AG08396 (cell line): Measurements from ENCODE around the gene HCRTR1.
"Not testable (repeated sequence)": the region's sequence is repeated elsewhere in the genome, so short reads cannot be mapped to it uniquely, and the experiment has no call there.

Source experiments
- DNase-seq: peaks from one replicate; pipeline ENCODE4 v3.0.0; 2012; ENCODE audit warnings: low spot score, mixed read lengths

HCRTR1 gene

DNA sequence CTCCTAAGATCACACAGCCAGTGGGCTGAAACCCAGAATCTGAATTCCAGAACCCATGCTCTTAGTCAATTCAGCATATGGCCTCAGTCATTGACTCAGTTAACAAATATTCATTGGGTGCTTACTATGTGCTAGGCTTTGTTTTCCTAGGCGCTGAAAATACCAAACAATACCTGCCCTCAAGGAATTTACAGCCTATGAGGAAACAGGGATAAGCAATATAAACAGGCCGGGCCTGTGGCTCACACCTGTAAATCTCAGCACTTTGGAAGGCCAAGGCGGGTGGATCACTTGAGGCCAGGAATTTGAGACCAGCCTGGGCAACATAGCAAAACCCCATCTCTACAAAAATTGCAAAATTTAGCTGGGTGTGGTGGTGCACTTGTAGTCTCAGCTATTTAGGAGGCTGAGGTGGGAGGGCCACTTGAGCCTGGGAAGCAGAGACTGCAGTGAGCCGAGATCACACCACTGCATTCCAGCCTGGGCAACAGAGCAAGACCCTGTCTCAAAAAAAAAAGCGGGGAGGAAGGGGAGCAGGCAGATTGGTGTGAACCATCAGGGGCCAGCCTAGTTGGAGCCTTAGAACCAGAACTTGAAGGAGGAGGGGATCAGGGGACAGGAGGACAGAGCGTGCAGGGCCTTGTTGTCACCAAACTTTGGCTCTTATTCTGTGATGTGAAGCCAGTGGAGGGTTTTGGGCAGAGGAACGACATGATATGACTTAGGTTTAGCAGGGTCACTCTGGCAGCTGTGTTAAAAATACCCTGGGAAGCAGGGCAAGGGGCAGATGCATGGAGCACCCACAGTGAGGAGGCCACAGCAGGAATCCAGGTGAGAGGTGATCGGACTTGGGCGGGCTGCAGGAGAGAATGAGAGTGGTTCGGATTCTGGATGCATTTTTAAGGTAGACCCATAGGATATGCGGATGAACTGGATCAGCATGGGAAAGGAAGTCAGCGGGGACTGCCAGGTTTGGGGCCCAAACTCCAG is 35.4 kb upstream of the HCRTR1 start:
- no peak for DNase-seq

DNA sequence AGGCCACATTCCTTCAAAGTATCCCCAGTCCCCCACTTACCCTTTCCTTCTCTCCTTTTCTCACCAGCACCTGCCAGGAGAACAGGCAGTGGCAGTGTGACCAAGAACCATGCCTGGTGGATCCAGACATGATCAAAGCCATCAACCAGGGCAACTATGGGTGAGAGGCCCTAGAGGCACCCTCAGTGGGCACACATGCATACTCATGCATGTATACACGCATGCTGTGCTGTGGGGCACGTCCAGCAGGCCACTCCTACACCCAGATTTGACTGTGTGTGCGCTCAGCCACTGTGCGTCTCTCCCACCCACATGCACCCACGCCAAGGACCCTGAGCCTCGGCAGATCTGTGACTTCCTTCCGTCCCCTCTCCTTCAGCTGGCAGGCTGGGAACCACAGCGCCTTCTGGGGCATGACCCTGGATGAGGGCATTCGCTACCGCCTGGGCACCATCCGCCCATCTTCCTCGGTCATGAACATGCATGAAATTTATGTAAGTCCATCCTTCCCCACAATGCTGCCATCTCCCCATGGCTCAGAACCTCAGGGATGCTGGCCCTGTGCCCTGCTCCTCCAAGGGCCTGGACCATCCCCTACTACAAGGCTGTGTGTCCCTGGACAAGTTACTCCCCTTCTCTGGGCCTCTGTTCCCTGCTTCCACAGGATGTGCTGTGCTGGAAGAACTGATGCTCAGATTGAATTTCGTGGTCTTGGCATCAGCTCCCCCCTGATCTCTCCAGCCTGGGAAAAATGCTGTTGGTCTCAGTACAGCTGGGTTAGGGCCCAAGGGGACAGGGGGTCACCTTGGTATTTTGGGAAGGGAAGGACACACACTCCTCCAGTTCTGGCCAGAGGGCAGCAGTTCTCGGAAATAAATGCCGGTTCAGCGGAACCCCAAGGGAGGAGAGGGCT is 34.2 kb upstream of the HCRTR1 start:
- DNase-seq: no peak

DNA sequence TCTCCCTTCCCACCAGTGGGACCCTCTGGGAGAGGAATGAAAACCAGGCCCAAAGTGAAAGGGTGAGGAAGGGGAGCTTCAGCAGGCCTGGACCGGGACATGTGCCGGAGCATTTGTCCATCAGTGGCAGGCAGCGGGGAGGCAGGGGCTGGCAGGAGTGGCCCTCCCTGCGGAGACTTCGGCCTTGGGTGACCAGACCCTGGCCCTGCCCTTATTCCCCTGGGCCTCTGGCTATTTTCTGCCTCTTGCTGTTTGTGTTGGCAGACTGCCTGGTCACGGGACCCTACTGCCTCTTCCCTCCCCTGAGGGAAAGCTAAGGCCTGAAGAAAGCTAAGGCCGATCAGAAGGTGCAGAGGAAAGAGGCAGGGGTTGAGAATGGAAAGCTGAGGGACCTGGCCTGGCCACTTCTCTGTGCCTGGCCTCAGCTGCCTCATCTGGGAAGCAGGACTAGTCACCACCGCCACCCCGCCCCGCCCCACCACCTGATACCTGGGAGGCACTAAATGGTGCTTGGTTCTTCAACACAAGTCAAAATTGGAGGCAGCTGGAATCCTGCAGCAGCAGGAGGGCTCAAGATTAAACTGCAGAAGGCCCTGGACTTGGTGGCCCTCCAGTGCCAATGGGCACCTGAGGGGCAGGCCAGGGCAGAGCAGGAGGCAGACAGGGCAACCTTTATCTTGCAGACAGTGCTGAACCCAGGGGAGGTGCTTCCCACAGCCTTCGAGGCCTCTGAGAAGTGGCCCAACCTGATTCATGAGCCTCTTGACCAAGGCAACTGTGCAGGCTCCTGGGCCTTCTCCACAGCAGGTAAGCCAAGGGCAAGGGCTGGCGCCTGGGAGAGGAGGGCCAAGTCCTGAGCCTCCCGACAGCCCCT is 33.3 kb upstream of the HCRTR1 start:
- peak; percentile 57 for DNase-seq

DNA sequence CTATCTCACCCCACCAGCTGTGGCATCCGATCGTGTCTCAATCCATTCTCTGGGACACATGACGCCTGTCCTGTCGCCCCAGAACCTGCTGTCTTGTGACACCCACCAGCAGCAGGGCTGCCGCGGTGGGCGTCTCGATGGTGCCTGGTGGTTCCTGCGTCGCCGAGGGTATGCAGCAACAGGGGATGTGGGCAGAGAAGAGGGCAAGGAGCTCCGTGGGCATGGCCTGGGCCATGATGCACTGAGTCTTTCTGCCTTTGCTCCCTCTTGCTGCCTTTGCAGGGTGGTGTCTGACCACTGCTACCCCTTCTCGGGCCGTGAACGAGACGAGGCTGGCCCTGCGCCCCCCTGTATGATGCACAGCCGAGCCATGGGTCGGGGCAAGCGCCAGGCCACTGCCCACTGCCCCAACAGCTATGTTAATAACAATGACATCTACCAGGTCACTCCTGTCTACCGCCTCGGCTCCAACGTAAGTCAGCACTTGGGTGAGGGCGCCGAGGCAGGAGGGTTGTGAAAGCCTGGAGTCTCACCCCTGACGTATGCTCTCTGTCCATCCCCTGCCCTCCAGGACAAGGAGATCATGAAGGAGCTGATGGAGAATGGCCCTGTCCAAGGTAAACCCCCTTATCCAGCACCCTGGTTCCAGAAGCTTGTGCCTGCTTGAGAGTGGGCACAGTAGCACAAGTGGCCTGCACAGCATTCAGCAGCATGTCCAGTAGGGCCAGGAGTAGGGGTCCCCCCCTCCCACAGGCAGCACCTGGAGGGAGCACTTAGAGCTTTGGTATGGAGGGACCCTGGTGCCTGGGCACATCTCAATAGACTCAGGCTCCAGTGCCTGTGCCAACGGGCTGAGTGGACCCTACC is 32.4 kb upstream of the HCRTR1 start:
- no peak for DNase-seq

DNA sequence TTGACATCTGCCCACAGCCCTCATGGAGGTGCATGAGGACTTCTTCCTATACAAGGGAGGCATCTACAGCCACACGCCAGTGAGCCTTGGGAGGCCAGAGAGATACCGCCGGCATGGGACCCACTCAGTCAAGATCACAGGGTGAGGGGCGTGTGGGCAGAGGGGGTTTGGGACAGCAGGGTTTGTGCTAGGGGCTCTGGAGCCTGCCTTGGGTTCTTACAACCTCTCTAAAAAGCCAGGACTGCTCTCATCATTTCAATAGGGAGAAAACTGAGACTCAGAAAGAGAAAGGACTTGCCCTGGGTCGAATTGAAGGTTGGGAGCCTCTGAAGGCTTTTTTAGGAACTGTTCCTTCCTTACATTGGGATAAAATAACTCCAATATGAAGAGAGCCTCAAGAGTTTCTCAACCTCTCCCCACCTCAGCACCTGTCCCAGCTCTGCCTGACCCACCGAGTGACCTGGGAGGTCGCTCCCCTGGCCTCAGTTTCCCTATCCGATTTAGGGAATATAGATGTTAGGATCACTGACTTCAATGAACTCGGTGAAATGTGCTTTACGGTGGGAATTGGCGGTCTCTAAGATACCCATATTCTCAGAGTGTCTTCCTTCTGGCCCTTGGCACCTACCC is 31.6 kb upstream of the HCRTR1 start:
- DNase-seq: no peak

DNA sequence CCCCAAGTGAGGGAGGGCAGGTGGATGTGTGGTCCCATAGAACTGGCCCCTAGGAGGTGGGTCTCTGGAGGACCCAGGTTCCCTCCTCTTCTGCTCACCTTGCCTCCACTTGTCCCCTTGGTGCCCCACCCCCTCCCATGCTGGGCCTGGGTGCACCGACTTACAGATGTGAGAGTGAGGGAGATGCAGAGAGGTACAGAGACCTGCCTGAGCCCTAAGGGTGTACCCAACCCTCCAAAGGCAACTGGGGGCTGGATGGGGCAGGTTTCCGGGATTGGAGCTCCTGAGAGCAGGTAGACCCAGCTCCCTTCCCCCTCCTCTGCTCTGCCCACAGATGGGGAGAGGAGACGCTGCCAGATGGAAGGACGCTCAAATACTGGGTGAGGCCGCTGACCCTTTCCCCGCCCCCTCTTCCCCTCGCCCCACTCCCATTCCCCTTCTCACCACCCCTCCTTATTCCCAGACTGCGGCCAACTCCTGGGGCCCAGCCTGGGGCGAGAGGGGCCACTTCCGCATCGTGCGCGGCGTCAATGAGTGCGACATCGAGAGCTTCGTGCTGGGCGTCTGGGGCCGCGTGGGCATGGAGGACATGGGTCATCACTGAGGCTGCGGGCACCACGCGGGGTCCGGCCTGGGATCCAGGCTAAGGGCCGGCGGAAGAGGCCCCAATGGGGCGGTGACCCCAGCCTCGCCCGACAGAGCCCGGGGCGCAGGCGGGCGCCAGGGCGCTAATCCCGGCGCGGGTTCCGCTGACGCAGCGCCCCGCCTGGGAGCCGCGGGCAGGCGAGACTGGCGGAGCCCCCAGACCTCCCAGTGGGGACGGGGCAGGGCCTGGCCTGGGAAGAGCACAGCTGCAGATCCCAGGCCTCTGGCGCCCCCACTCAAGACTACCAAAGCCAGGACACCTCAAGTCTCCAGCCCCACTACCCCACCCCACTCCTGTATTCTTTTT is 30.8 kb upstream of the HCRTR1 start:
- no peak for DNase-seq

DNA sequence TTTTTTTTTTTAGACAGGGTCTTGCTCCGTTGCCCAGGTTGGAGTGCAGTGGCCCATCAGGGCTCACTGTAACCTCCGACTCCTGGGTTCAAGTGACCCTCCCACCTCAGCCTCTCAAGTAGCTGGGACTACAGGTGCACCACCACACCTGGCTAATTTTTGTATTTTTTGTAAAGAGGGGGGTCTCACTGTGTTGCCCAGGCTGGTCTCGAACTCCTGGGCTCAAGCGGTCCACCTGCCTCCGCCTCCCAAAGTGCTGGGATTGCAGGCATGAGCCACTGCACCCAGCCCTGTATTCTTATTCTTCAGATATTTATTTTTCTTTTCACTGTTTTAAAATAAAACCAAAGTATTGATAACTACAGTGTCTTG is 30.2 kb upstream of the HCRTR1 start:
- DNase-seq: not testable (repeated sequence)

DNA sequence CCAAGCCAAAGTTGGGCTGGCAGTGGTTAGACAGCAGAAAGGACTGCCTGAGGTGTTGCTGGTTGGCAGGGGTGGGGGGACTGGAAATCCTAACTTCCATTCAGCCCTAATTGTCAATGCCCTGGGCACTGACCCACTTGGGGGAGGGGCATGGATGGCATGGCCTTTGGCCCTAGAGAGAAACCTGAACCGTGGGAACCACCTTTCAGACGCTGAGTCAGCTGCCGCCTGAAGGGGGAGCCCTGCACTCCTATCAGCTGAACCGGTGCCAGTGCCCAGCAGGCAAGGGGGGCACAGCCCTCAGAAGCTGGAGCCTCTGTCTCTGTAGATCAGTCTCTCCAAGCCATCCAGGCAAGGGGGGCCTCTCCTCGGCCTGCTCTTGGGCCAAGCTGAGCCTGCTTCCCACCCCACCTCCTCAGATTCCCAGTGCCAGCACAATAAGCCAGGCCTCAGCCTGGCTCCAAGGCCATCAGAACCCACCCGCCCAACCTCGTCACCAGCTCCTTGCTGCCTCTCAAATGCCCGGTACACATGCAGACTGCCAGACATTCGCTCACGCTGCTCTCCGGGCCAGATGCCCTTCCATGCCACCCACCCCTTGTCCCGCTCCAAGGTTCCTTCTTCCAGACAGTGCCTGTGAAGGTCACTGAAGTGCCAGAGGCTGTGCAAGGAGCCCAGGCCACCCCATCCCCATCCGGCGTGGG is 29.6 kb upstream of the HCRTR1 start:
- peak; percentile 76 for DNase-seq

DNA sequence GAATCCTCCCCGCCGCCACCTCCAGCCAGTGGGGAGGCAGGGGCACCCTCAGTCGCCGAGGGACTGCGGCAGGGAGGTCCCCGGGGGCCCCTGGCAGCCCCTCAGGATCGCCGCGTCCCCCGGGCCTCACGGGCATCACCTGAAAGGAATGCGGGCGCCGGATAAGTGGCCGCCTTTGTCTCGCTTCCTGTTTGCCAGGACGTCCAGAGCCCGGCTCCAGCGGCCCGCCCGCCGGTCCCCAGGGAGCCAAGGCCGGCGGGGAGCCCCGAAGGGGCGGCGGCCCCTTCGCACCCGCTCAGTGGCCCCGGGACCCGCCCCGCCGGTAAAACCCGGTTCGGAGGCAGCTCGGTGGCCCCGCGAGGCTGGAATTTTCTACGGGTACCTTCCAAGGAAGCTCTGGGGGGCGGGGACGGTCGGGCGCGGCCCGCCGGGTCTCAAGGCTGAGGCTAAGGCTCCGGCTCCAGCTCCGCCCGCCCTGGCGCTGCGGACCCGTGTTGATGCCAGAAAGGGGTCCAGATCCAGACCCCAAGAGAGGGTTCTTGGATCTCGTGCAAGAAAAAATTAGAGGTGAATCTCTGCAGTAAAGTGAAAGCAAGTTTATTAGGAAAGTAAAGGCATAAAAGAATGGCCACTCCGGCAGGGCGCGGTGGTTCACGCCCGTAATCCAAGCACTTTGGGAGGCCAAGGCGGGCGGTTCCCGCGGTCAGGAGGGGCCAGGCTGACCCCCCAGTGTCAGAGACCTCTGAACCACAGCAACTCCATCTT is 28.6 kb upstream of the HCRTR1 start:
- DNase-seq: peak; percentile 50

DNA sequence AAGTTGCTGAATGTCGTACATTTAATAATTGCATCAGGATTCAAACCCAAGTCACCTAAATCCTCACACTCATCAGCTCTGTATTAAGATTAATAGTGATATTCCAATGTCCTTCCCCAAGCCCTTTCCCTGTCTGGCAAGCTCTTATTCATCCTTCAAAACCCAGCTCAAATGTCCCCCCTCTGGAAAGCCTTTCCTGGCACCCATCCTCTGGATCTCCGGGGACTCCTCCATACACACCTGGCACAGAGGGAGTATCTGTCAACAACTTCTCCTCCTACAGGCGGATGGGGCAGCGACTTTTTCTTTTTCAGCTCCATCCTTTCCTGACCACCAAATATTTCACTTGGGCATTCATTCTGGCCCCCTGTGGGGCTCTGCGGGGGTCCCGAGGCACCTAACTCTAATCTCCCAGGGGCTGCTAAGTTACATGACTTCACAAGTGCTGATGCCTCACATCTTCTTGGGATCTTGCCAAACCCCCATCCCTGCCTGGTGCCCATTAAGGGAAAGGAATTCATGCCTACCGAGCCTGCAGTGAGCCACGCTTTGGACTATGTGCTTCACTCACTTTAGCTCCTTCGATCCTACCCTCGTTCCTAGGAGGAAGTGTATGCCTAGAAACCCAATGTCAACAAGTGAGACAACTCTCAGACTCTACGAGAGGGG is 25.9 kb upstream of the HCRTR1 start:
- no peak for DNase-seq

DNA sequence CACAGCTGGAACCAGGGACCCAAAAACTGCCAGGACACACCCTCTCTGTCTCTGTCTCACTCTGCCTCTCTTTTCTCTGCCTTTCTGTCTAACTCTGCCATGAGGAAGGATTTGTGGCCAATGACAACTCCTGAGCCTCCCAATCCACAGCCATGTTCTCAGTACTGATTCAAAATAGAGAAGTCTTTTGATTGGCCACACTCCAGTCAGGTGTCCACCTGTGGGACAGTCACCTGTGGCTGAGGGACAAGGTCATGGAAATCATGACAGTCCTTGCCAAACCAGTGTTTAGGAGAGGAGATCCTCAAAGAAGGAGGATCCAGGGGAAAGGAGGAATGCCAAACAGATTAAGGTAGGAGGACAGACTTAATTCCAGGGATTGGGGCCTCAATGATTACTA is 25.4 kb upstream of the HCRTR1 start:
- no peak for DNase-seq

DNA sequence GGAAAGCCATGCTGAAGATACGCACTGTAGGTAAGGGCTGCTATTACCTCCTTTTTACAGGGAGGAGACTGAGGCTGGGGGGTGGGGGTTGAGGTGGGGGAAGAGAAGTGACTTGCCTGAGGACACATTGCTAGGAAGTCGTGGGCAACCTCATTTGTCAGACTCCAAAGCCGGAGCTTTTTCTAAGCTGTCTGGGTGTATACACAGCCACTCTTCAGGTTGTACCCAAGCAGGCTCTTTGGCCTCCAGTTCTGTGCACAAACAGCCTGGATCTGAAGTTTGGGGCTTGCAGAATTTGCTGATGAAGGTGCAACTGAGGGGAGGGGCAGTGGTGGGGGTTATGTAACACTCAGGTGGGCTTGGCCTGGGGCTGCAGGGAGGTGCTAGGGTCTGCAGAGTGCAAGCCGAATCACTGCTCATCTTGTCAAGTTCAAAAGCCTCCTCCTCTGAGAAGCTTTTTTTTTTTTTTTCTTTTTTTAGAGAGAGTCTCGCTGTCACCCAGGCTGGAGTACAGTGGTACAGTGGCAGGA is 24.3 kb upstream of the HCRTR1 start:
- no peak for DNase-seq

DNA sequence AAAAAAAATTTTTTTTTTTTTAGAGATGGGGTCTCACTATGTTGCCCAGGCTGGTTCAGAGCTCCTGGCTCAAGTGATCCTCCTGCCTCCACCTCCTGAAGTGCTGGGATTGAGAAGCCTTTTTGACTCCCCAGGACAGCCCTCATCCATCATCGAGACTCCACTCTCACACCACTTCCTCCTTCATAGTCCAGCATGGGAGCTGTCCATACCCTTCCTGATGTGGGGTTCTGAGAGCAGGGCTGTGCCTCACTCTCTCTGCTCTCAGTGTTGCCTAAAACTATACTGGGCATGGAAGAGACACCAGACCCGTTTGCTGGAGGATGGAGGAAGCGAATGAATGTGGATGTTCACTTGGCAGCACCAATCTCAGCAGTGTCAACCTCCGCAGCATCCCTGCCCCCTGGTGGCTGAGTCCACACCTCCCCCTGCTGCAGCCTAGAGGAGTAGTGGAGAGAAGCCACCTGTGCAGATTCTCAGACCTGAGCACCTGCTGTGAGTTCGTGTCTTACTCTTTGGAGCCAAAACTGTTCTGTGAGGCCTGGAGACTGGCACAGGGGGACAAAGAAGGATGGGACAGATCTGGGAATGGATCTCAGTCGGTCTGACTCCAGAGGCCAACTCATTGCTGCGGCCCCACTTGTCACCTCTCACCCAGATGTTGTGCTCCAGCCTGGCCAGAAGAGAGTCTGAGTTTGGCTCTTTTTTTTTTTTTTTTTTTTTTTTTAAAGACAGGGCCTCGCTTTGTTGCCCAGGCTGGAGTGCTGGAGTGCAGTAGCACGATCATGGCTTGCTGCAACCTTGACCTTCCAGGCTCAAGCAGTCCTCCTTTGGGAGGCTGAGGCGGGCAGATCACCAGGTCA is 23.5 kb upstream of the HCRTR1 start:
- DNase-seq: peak; percentile 82

DNA sequence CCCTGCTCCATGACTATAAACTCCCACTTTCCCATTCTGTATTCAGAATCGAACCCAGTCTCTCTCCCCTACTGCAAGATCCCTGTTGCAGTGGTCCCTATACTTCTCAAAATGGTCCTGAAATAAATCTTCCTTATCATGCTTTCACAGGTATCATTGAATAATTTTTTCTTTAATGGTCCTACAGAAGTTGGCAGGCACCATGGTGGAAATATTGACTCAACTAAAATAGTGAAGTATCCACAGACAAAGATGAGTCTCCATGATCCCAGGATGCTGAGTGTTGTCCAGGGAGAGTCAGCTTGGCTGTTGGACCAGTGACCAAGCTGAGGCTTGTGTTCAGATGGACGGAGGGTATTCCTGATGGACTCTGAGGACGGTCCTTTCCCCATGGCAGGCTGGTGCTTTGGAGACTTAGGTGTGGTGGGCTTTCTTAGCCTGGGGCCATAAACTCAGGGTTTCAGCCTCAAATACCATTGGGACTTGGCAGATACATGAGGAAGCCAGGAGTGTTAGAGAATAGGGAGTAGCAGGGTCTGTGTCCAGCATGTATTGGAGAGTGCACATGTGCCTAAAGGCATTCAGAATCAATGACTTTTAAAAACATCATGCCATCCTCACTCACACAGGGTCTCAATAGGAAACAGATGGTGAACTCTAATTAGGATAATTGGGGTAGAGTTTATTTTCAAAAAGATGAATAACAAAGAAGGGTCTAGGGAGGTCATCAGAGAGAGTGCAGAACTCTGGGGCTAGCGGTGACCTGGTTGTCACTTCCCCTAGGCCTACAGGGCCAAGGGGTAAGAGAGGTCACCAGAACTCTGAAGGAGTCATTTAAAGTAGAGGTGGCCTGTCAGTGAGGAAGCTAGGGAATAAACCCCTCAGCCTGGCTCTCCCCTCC is 21.4 kb upstream of the HCRTR1 start:
- no peak for DNase-seq

DNA sequence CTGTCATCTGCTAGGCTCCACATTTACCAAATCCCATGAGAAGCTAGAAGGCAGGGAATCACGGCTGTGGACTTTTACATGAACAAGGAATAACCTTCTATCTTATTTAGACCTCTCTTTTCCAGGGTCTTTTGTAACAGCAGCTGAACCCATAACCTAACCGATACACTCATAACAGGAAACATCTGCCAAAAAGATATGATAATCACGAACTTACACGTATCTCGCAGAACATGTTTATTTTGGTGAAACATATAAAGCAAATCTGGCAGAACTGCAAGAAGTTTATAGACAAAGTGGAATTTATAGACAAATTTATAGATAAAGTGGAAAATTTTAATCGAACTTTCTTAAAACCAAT is 20.8 kb upstream of the HCRTR1 start:
- DNase-seq: no peak
